Neural cell (in vitro differentiated cells): ENCODE measurements around the gene F11R.

Experiments
- EZH2 ChIP-seq: fragments of 200-600, 300-800 bp; shearing (Covaris generic), sonication (generic); IDR thresholded peaks from 2 replicates; pipeline ENCODE4 v1.6.1; 2014; ENCODE audit warnings: antibody characterized with exemption, low read length, borderline replicate concordance, mild to moderate bottlenecking; ENCODE audit not compliant: insufficient read depth, poor library complexity, severe bottlenecking
- POLR2AphosphoS5 ChIP-seq: IDR thresholded peaks from 2 replicates; pipeline ENCODE4 v1.6.1; 2012
- TF ChIP-seq, protein P1 (sequence below): fragments of 450-650 bp; IDR thresholded peaks from 2 replicates; pipeline ENCODE4 v1.5.1; 2014; ENCODE audit warnings: antibody characterized with exemption, mild to moderate bottlenecking, moderate library complexity; ENCODE audit not compliant: poor library complexity, severe bottlenecking

DNA sequence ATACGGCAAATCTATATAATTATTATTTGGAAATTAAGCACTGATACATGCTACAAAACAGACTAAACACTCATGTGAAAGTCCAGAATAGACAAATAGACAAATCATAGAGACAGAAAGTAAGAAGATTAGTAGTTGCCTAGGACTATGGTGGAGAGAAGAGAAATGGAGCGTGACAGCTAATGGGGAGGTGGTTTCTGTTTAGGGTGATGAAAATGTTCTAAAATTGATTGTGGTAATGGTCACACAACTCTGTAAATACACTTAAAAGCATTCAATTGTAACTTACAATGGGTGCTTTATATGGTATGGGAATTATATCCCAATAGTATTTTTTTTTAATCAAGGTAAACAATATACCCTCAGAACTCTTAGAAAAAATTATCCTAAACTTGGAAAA, 45.9 kb downstream of the F11R start:
- TF ChIP-seq POLR2AphosphoS5: no peak
- TF ChIP-seq, protein P1, sequence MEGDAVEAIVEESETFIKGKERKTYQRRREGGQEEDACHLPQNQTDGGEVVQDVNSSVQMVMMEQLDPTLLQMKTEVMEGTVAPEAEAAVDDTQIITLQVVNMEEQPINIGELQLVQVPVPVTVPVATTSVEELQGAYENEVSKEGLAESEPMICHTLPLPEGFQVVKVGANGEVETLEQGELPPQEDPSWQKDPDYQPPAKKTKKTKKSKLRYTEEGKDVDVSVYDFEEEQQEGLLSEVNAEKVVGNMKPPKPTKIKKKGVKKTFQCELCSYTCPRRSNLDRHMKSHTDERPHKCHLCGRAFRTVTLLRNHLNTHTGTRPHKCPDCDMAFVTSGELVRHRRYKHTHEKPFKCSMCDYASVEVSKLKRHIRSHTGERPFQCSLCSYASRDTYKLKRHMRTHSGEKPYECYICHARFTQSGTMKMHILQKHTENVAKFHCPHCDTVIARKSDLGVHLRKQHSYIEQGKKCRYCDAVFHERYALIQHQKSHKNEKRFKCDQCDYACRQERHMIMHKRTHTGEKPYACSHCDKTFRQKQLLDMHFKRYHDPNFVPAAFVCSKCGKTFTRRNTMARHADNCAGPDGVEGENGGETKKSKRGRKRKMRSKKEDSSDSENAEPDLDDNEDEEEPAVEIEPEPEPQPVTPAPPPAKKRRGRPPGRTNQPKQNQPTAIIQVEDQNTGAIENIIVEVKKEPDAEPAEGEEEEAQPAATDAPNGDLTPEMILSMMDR: no peak
- TF ChIP-seq EZH2: no peak
